Measurements from ENCODE around the gene C21orf91.
"Not testable (repeated sequence)": the region's sequence is repeated elsewhere in the genome, so short reads cannot be mapped to it uniquely, and the experiment has no call there.

C21orf91 gene

GRCh38 chr21:17777072-17777765, 41.9 kb downstream of the C21orf91 start:
- no peak for DNase-seq (ENCODE audit: low spot score)

DNA sequence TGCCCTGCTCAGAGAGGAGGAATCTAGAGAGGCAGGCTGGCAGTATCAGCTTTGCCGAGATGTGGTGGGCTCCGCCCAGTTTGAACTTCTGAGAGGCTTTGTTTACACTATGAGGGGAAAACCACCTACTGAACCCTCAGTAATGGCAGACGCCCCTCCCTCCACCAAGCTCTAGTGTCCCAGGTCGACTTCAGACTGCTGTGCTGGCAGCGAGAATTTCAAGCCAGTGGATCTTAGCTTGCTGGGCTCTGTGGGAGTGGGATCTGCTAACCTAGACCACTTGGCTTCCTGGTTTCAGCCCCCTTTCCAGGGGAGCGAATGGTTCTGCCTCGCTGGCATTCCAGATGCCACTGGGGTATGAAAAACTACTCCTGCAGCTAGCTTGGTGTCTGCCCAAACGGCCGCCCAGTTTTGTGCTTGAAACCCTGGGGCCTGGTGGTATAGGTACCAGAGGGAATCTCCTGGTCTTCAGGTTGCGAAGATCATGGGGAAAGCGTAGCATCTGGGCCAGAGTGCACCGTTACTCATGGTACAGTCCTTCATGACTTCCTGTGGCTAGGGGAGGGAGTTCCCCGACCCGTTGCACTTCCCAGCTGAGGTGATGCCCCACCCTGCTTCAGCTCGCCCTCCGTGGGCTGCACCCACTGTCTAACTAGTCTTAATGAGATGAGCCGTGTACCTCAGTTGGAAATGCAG, 43.6 kb downstream of the C21orf91 start:
- DNase-seq (ENCODE audit: low spot score): no peak

GRCh38 chr21:17775021-17775420, 44.1 kb downstream of the C21orf91 start:
- not testable (repeated sequence) for DNase-seq (ENCODE audit: low spot score)

DNA sequence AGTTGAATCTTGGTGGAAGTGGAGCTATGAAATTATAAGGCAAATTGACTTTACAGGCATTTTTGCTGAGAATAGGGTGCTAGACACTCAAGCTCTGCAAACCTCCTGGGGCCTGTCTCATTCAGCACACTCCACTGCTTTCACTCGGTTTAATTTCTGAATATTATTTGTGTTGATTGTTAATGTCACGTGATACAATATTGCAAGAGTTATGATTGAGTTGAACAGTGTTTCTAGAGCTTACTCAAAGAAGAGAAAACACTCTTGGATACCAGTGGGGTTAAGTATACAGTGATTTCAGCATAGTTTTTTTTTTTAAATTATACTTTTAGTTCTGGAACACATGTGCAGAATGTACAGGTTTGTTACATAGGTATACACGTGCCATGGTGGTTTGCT, 49.7 kb downstream of the C21orf91 start:
- DNase-seq (ENCODE audit: low spot score): no peak

DNA sequence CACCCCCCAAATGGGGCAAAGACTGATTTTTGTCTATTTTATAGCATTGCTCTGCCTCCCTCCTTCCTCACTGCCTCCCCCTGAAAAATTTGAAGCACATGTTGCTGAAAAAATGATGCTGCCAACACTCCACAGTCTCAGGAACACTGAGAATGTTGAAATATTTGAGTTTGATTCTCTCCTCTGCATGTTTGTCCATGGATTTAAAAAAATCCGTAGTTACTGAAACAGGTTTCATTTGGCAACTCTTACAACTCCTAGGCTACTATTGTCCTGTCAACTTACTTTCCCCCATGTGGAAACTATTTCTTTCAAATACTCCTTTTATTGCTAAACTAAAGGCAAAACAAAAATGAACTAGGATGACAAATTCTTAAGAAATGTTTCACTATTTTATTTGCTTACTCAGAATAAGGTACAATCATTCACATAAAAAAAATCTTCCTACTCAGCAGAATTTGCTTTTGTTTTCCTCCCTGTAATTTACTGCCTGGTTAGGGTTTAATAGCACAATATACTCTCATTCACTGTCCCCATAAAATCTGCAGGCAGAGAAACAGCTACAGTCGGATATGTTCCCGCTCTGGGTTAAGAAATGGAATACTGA, 50.2 kb downstream of the C21orf91 start:
- DNase-seq (ENCODE audit: low spot score): no peak

DNA sequence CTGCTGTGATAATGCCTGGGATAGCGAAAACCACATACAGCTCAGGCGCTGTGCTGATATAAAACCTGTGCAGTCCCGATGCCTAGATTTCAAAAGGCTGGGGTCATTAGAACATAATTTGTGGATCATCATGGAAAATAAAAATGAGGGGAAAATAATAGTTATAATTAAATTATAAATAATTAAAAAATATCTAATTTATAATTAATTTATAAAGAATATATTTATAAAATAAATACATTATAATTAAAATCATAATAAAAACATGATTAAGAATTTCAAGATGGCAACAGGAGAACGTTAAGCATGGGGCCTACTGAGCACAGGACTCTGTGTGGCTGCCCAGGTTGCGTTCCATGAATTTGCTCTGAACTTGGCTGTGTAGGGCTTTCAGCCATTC, 53.9 kb downstream of the C21orf91 start:
- no peak for DNase-seq (ENCODE audit: low spot score)

DNA sequence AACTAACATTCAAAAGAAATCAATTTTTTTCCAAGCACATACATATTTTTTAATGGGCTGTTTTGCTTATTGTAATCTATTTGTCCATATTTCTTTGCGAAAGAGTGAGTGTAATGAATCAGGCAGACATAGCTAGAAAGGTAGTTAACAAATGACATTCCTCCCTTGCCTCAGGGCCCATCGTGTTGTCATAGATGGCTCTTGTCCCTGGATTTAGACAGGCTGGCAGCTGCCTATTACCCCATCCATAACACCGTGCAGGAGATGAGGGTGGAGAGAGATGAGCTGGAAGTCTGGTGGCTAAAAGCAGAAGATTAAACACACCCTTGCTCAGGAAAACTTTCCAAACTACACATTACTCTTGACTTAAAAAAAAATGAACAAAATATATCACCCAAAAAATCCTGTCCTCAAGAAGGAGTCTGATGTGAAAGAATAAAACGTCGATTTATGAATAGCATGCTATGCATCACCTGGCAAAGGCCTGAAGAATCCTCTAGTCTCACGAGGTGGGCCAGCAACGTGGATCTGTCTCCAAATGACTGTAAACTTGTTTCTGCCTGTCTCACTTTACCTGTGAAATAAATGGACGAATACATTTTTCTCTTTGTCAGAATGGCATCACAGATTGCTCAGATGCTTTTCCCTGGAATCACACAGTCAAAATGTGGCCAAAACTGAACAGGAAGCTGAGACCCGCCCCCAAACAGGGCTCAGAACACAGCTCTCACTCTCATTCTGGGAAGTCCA, 55.7 kb downstream of the C21orf91 start:
- DNase-seq (ENCODE audit: low spot score): no peak

DNA sequence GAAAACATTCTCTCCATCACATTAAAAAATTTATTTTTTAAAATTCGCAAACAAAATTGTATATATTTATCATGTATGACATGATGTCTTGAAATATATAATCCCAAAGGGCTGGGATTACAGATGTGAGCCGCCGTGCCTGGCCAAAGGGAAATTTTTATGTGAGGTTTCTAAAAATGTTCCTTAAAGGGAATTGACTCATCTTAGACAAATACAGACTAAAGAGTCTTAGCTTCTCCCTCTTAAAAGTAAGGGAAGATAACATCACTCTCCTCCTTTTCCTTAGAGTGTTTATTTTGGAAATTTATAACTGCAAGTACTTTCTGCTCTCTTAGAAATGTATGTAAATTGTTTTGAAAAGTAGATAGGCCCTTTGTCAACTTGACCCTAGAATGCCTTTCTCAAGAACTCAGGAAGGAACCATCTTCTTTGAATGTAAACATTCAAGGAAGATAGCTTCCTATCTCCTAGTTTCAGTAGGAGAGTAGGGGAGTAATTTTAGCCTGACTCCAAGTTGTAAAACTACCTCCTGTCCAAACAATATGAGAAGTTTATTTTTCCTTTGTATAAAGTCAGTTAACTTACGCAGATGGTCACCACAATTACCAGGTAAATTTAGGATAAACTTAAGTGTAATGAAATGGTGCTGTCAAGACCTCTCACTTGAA, 59.5 kb downstream of the C21orf91 start:
- DNase-seq (ENCODE audit: low spot score): no peak

GRCh38 chr21:17758683-17759082, 60.5 kb downstream of the C21orf91 start:
- DNase-seq (ENCODE audit: low spot score): no peak

- DNase-seq (ENCODE audit: low spot score): no peak
Observed at GRCh38 chr21:17757671-17758070, 61.5 kb downstream of the C21orf91 start.

GRCh38 chr21:17753736-17754135, 65.4 kb downstream of the C21orf91 start:
- DNase-seq (ENCODE audit: low spot score): no peak

DNA sequence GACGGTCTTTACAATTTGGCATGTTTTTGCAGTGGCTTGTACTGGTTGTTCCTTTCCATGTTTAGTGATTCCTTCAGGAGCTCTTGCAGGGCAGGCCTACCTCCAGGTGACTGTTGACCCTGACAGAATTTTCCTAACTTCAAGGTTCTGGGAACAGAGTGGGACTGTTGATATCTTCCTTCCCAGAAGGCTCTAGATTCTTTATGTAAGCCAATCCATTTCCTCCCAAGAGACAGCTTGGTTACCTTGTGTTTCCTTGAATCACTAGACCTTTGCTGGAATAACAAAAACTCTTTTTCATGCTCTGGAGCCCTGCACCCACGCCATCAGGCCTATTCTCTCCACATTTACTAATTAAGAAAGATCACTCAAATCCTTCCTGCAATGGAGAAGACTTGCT, 67.0 kb downstream of the C21orf91 start:
- DNase-seq (ENCODE audit: low spot score): no peak

DNA sequence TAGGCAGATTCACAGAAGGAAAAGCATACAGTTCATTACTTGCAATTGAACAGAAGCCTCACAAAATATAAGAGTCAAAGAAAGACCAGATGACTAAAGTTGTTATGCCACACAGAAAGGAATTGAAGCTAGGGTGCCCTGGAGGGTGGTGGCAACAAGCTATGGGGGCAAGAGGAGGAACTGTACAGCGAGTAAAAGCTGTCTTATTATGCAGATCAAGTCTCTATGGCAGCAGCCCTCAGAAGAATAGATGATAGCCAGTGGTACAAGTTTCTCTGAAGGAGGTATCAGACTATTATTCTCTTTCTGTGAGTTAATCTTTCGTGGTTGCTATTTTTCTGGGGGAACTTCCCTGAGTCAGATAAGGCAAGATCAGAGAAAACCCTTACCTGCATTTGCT, 72.2 kb downstream of the C21orf91 start:
- no peak for DNase-seq (ENCODE audit: low spot score)

GRCh38 chr21:17745086-17745485, 74.1 kb downstream of the C21orf91 start:
- DNase-seq (ENCODE audit: low spot score): no peak

- no peak for DNase-seq (ENCODE audit: low spot score)
Observed at GRCh38 chr21:17742940-17743592, 76.1 kb downstream of the C21orf91 start.

DNA sequence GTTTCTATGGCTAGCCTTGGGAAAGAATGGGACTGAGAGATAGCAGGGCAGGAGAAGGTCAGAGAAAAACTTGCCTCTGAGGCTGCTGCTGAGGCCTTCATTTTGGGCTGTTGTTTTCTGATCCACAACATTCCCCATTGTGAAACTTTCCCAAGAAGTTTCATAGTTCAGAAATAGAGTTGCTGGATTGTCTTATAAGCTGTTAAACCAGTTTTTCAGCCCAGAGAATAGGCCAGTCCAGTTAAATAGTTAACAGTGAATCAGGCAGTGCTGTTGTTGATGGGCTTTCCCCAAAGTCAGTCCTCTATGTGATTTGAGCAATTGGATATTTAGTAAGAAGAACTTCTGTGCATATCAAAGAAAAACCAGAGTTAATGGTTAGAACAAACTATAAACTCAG, 77.0 kb downstream of the C21orf91 start:
- no peak for DNase-seq (ENCODE audit: low spot score)
